Measurements from ENCODE around the gene GDF9. TPM values are rescaled to one million over a fixed set of nuclear protein-coding genes. Genes with fewer than 3 reads are reported as not detected.

Gene GDF9
- total RNA-seq, 2 donors from 2014 or later = 0.50 to 0.93 TPM

DNA sequence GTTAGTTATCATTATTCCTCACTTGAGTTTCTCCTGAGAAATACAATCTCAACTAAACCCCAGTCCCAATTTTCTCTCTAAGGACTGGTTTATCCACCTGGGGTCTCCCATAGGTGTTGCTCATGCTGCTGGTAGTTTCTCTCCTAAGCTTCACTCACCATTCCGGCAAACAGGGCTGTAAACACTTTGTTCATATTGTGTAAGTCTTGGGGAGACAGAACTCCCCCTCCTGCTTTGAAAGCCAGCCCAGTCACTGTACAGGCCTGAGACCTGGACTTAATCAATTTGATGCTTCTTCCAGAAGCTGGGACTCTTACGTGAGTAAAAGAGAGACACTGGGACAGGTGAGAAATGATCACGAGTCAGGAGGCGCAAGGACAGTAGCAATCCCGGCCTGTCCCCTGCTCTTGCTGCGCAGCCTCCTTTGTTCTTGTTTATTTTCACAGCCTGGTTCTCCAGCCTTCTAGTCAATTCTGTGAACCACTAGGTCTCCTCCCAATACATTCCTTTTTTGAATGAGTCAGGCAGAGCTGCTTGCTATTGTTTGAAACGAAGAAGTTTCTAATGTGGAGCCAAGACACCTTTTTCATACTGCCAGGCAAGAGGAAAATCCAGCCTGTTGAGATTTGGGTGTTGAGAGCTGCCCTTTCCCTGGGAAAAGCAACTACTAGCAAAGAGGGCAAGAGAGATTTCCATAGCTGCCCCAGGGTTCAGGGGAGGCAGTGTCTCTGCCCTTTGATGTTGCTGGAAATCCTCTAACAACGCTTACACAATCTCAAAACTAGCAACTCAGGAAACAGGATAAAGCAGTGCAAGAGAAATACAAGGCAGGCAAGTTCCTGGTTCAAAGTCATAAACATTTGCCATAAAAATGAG, 26.6 kb downstream of the GDF9 start:
- no peak overlapping the region for H3K27ac Mint-ChIP-seq
- peaks cover 0 to 2% of the 10 kb centered on the region in 2 donors for H3K27me3 Mint-ChIP-seq

DNA sequence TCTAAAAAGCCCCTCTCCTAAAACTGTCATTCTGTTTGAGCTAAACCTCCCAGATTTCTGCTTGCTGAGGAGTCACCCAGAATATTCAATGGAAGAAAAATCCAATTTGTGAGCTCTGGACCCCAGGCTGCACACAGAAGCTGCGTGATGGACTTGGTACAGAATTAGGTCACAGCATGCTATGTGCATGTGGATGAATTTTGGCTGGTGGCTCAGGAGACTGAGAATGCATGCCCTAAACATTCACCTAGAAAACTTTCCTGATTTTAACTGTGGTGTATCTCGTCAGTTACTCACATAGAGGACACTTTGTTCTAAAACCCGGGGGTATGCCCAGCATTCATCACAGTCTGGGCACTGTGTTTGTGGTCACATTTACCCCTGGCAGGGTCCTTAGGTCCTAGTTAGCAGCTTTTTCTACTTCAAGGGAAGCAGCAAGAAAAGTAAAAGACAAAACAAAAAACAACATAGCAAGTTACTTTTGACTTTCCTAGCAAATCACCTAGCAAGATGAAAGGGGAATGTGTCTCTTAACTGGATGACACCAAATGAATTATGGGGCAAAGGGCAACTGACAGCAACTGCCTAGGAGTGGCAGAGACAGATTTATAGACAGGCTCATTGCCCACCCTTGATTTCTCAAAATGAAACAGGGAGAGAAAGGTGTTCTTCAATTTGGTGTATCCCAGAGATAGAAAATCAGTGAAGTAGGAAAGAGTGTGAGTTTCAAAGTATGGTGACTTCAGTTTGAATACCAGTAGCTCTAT, 27.6 kb downstream of the GDF9 start:
- H3K36me3 Mint-ChIP-seq = no peaks in the 10 kb centered on the region
- H3K27ac Mint-ChIP-seq = no peak overlapping the region
- DNase-seq (ENCODE audit: low spot score) (no peak), ATAC-seq (no peak)
- H3K9me3 Mint-ChIP-seq = no peaks in the 10 kb centered on the region
- no peak overlapping the region for H3K4me3 Mint-ChIP-seq
- no peaks in the 10 kb centered on the region for H3K4me1 Mint-ChIP-seq (ENCODE audit: low read depth in 2 of 2)
- H3K27me3 Mint-ChIP-seq = peaks cover 0 to 2% of the 10 kb centered on the region in 2 donors

More for the DNA sequence above, 26.6 kb downstream of the GDF9 start:
- H3K4me1 Mint-ChIP-seq (ENCODE audit: low read depth in 2 of 2) = no peaks in the 10 kb centered on the region
- H3K4me3 Mint-ChIP-seq = no peak overlapping the region
- no peaks in the 10 kb centered on the region for H3K9me3 Mint-ChIP-seq
- H3K36me3 Mint-ChIP-seq = no peaks in the 10 kb centered on the region
- DNase-seq (ENCODE audit: low spot score) (no peak), ATAC-seq (no peak)

DNA sequence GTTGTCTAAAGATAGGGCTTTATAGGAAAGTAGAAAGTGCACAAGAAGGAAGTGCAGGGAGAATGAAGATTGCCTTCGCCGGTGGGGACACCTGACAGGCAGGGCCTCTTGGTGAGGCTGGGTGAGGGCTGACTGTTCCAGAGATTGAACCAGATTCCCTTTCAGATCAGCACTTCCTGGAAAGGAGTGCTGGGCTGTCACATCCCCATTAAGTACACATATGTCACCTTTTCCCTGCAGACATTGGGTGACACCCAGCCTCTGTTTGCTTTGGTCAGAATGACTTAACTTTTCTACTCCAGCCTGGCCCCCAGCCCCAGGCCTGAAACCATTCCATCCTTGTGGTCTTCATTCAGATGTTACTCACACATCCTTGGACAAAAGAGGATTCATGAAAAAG, 28.4 kb downstream of the GDF9 start:
- H3K4me3 Mint-ChIP-seq = no peak overlapping the region
- DNase-seq (ENCODE audit: low spot score) (no peak), ATAC-seq (no peak)
- no peaks in the 10 kb centered on the region for H3K4me1 Mint-ChIP-seq (ENCODE audit: low read depth in 2 of 2)
- H3K9me3 Mint-ChIP-seq = no peaks in the 10 kb centered on the region
- H3K27me3 Mint-ChIP-seq = peaks cover 0 to 2% of the 10 kb centered on the region in 2 donors
- H3K36me3 Mint-ChIP-seq = no peaks in the 10 kb centered on the region
- no peak overlapping the region for H3K27ac Mint-ChIP-seq

DNA sequence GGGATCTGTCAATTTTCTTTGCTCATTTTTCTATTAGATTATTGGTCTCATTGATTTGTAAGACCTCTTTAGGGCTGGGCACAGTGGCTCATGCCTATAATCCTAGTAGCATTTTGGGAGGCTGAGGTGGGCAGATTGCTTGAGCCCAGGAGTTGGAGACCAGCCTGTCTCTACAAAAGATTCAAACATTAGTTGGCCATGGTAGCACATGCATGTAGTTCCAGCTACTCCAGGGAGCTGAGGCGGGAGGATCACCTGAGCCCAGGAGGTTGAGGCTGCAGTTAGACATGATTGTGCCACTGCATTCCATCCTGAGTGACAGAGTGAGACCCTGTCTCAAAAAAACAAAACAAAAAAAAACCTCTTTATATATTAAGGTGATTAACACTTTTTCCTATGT, 29.4 kb downstream of the GDF9 start:
- Mint-ChIP-seq H3K36me3 (no peaks in the 10 kb centered on the region), H3K9me3 (no peaks in the 10 kb centered on the region)

DNA sequence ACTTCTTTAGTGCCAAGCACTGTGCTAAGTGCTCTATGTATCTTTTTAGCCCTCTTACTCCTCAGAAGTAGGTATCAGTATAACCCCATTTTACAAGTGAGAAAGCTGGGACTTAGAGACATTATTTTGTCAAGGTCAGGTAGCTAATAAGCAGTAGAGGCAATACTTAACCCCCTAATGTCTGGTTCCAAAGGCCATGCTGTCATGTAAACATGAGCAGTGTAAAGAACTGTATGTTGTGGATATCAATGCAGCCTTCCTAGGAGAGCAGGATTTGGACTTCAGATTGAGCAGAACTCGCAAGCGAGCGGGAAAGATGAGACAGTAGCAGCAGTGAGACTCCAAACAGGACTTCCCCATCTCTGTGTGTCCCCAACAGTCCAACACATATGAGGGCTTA, 32.2 kb downstream of the GDF9 start:
- H3K9me3 Mint-ChIP-seq = no peaks in the 10 kb centered on the region
- no peaks in the 10 kb centered on the region for H3K36me3 Mint-ChIP-seq
- no peak overlapping the region for H3K27ac Mint-ChIP-seq
- H3K4me1 Mint-ChIP-seq (ENCODE audit: low read depth in 2 of 2) = peaks cover 5 to 7% of the 10 kb centered on the region in 2 donors
- no peak overlapping the region for H3K4me3 Mint-ChIP-seq
- DNase-seq (ENCODE audit: low spot score) = no peak
- ATAC-seq = no peak
- H3K27me3 Mint-ChIP-seq = peaks cover 0 to 10% of the 10 kb centered on the region in 2 donors

More for the DNA sequence above, 29.4 kb downstream of the GDF9 start:
- no peak overlapping the region for H3K27ac Mint-ChIP-seq
- no peaks in the 10 kb centered on the region for H3K4me1 Mint-ChIP-seq (ENCODE audit: low read depth in 2 of 2)
- H3K27me3 Mint-ChIP-seq = peaks cover 0 to 6% of the 10 kb centered on the region in 2 donors
- ATAC-seq = no peak
- DNase-seq (ENCODE audit: low spot score) = no peak
- H3K4me3 Mint-ChIP-seq = no peak overlapping the region

DNA sequence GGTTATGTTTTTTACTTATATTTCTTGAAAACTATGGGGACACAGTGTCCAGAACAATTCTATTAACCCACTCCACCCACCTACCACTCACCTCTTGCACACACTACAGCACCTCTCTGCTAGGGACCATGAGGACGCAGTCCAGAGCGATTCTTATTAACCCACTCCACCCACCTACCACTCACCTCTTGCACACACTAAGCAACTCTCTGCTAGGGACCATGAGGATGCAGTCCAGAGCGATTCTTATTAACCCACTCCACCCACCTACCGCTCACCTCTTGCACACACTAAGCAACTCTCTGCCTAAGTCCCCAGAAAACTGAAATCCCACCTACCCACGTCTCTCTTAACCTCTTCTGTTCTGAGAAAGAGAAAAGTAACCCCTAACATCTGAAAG, 33.7 kb downstream of the GDF9 start:
- Mint-ChIP-seq H3K36me3 (no peaks in the 10 kb centered on the region), H3K4me3 (peak overlapping the region; percentile 33), H3K27ac (no peak overlapping the region)

DNA sequence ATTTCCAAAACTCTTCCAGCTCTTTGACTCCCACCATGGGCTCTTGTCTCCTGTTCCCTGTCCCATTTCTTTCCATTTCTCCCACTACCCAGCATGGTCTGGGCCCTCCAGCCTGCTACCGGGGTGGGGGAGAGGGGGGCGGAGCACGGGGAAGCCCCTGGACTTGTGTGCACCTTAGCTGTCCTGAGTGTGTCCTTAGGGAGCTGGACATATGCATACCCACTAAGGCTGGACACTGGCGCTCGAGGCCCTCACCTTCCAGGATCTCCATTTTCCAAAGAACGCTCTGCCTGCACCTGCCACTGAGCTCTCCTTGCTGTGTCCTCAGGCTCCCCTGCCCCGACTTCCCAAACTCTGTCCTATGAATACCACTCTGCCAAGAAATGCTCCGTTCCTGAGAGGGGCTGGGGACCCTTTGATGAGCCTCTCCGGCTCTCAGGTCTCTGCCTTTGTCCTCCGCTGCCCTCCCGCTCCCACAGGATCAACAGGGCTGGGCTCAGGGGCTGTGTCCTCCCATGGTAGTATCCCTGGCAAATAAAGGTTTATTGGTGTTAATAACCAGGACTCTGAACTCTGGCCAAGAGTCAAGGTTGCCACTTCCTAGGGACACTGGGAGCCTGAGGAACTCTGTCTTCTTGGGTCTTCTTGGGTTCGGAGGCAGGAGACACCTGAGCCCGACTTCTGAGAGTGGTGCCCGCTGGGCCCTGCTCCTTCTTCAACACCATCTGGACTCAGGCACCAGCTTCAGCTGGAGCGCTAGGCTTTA, 35.0 kb downstream of the GDF9 start:
- DNase-seq (ENCODE audit: low spot score) (no peak), ATAC-seq (no peak)
- peaks cover 5 to 11% of the 10 kb centered on the region in 2 donors for H3K4me1 Mint-ChIP-seq (ENCODE audit: low read depth in 2 of 2)
- H3K4me3 Mint-ChIP-seq = peak overlapping the region; percentile 74
- no peaks in the 10 kb centered on the region for H3K9me3 Mint-ChIP-seq
- peaks cover 13 to 21% of the 10 kb centered on the region in 2 donors for H3K27me3 Mint-ChIP-seq
- H3K36me3 Mint-ChIP-seq = no peaks in the 10 kb centered on the region
- H3K27ac Mint-ChIP-seq = peak overlapping the region in 1 of 2 donors; percentile 14

More for the DNA sequence above, 33.7 kb downstream of the GDF9 start:
- DNase-seq (ENCODE audit: low spot score) = no peak
- Mint-ChIP-seq H3K27me3 (peaks cover 3 to 11% of the 10 kb centered on the region in 2 donors), H3K9me3 (no peaks in the 10 kb centered on the region), H3K4me1 (ENCODE audit: low read depth in 2 of 2) (peaks cover 5 to 7% of the 10 kb centered on the region in 2 donors)
- ATAC-seq = no peak

DNA sequence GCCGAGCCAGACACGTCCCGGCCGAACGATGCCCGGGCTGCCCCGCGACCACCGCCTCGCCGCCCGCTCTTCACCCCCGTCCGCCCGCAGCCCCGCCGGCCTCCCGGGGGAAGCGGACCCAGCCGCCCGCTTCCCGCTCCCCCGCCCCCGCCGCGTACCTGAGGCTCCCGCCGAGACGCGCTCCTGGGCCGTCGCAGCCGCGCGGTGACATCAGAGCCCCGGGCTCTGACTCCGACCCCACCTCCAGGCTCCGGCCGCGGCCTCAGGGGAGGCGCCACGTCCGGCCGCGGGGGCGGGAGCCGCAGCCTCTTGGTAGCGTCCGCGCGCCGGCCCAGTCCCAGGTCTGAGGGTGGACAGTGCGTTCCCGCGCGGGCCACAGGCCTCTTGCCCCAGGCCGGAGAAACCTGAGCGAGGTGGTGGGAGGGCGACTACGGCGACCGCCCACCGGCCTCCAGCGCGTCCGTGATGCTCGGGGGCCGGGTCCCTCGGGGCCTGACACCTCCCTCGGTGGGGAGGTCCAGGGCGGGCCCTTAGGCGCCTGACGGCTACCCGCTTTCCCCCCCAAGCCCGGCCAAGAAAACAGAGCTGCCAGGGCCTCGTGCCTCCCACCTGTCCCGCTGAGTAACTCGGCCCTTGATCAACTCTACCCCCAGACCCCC, 35.7 kb downstream of the GDF9 start, which contains the start of gene SHROOM1:
Gene SHROOM1, minus strand, starts transcription at position 212 of the 659 bp plus-strand sequence. CDS start 4,507 bp downstream, outside the sequence.
- peaks cover 13 to 21% of the 10 kb centered on the region in 2 donors for H3K27me3 Mint-ChIP-seq
- peak within 1 kb of the TSS in 1 of 2 donors; percentile 41 for H3K27ac Mint-ChIP-seq

DNA sequence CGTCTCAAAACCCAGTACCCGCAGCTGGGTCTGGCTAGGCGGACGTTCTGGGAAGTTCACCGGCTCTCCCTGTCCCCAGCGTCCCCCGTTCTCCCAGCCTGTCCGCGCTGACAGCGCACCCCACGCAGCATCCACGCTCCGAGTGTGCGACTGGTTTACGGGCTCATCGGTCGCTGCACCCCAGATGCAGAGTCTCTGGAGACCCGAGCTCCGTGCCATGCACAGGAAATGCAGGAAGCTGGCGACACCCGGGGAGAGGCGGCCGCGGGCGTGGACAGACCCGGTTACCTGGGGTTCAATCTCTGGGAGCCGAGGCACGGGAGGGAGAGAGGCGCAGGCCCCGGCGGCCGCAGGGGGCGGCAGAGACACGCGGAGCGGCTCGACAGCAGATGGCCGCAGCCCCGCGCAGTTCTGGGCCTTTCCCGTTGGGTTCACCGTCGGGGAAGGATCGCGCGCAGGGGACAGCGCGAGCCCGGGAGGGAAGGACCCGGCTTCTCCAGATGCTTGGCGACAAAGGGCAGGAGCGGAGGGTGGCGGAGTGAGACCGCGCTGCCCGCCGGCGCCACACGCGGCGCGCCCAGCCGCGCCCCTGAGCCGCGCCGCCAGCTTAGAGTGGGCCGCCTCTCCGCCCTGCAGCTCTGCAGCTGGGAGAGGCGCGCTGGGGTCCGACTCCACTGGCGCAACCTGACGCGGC, 36.4 kb downstream of the GDF9 start:
- peaks cover 5 to 11% of the 10 kb centered on the region in 2 donors for H3K4me1 Mint-ChIP-seq (ENCODE audit: low read depth in 2 of 2)
- DNase-seq (ENCODE audit: low spot score) (peak; percentile 78), ATAC-seq (peak; percentile 84 to 88)
- no peaks in the 10 kb centered on the region for H3K9me3 Mint-ChIP-seq
- H3K36me3 Mint-ChIP-seq = no peaks in the 10 kb centered on the region
- peak overlapping the region; percentile 87 for H3K4me3 Mint-ChIP-seq
- H3K27me3 Mint-ChIP-seq = peaks cover 13 to 21% of the 10 kb centered on the region in 2 donors
- H3K27ac Mint-ChIP-seq = peak overlapping the region in 1 of 2 donors; percentile 41

More for the DNA sequence above, 35.7 kb downstream of the GDF9 start, which contains the start of gene SHROOM1:
- Mint-ChIP-seq H3K36me3 (no peaks in the 10 kb centered on the region), H3K4me3 (peak within 1 kb of the TSS; percentile 87), H3K4me1 (ENCODE audit: low read depth in 2 of 2) (peaks cover 5 to 11% of the 10 kb centered on the region in 2 donors), H3K9me3 (no peaks in the 10 kb centered on the region)
- ATAC-seq (peak; percentile 82 to 86), DNase-seq (ENCODE audit: low spot score) (peak; percentile 72)

DNA sequence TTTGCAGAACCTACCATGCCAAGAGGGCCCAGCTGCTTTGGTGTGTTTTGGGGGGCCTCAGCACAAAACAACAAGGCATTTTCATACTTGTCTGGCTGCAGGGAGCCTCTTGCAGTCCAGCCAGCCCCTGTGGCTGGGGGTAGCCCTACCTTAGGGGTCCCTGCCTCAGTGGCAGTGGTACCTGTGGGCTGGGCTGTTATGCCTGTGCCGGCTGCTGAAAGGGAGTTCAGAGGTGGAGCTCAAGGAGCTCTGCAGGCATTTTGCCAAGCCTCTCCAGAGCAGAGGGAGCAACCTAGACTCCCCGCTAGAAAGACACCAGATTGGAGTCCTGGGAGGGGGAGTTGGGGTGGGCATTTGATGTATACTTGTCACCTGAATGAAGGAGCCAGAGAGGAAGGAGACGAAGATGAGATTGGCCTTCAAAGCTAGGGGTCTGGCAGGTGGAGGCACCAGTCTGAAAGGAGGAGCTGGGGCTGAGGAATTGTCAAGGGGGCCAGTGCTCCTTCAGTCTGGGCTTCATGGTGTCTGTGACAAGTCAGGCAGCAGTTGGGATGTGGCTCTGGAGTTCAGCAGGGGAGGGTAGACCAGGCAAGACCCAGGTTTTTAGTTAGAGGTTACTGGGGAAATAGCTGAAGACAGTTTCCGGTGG, 37.3 kb downstream of the GDF9 start:
- Mint-ChIP-seq H3K9me3 (no peaks in the 10 kb centered on the region), H3K4me3 (peak overlapping the region; percentile 87), H3K4me1 (ENCODE audit: low read depth in 2 of 2) (peaks cover 5 to 11% of the 10 kb centered on the region in 2 donors), H3K36me3 (no peaks in the 10 kb centered on the region), H3K27ac (no peak overlapping the region), H3K27me3 (peaks cover 13 to 24% of the 10 kb centered on the region in 2 donors)
- ATAC-seq (no peak), DNase-seq (ENCODE audit: low spot score) (no peak)

DNA sequence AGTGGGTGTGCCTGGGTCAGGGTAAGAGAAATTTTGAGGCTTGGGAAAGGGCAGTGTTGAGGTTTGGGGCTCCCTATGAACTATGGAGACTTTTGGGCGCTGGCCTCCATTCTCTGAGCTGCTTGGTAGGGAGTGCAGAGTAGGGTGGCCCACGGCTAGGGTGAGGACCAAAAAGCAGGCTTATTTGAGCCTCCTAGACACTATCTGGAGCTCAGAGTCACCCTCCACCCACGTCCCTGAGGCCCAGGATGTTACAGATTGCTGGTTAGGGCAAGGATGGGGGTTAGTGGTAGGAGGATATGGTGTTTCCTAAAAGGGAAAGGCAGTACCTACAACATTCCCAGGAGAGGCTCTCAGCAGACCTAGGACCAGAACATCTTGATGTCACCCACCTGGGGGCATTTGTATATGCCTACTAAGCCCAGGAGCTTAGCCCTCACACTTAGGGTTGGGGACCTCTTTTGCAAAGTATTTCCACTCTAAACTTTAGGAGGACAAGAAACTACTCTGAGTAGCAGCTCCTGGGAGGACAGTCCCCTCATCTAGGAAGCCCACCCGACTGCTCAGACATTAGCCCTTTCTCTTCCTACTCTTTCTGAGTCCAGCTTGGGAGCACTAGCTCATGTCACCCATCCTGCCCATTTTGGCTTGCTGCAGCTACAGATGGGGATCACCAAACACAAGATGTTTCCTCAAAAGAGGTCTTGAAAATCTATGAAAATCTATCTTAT, 38.2 kb downstream of the GDF9 start:
- H3K36me3 Mint-ChIP-seq = no peaks in the 10 kb centered on the region
- H3K4me1 Mint-ChIP-seq (ENCODE audit: low read depth in 2 of 2) = peaks cover 5 to 11% of the 10 kb centered on the region in 2 donors
- DNase-seq (ENCODE audit: low spot score) (no peak), ATAC-seq (no peak)
- H3K9me3 Mint-ChIP-seq = no peaks in the 10 kb centered on the region
- H3K4me3 Mint-ChIP-seq = no peak overlapping the region
- peaks cover 13 to 30% of the 10 kb centered on the region in 2 donors for H3K27me3 Mint-ChIP-seq
- H3K27ac Mint-ChIP-seq = no peak overlapping the region

Measured in natural killer cell treated with Interleukin-12 subunit alpha and Interleukin-12 subunit beta and Interleukin-15 and Interleukin-18, amount 100 ng/mL, for 72 hours (primary cell).